Effector memory CD4-positive, alpha-beta T cell (primary cell): ENCODE results near the gene OPTC.

Experiments used
- DNase-seq, 3 donors: peaks; one replicate each; pipeline ENCODE4 v3.0.0-alpha.2; 2020
- H3K27ac ChIP-seq: 2 replicates; pipeline ENCODE4 v1.7.0; 2013; ENCODE audit warnings: mild to moderate bottlenecking, low read length, moderate library complexity; ENCODE audit not compliant: insufficient read depth, poor library complexity, severe bottlenecking
- H3K27me3 ChIP-seq: replicated peaks from 2 replicates; pipeline ENCODE4 v1.7.0; 2013; ENCODE audit warnings: mild to moderate bottlenecking, low read length; ENCODE audit not compliant: insufficient read depth, control insufficient read depth, poor library complexity, severe bottlenecking
- H3K36me3 ChIP-seq: 2 replicates; pipeline ENCODE4 v1.7.0; 2013; ENCODE audit warnings: mild to moderate bottlenecking, low read length, moderate library complexity; ENCODE audit not compliant: control insufficient read depth, insufficient read depth
- H3K4me1 ChIP-seq: 2 replicates; pipeline ENCODE4 v1.7.0; 2013; ENCODE audit warnings: low read length, mild to moderate bottlenecking; ENCODE audit not compliant: control insufficient read depth, insufficient read depth, poor library complexity, severe bottlenecking
- H3K4me3 ChIP-seq: 2 replicates; pipeline ENCODE4 v1.7.0; 2013; ENCODE audit warnings: low read length, low read depth, mild to moderate bottlenecking; ENCODE audit not compliant: insufficient read depth, poor library complexity, severe bottlenecking
- H3K9me3 ChIP-seq: 2 replicates; pipeline ENCODE4 v1.7.0; 2013; ENCODE audit warnings: mild to moderate bottlenecking, low read length, moderate library complexity; ENCODE audit not compliant: control insufficient read depth

The OPTC gene

GRCh38 chr1:203503836-203504235 is 9.9 kb downstream of the OPTC start:
- Histone ChIP-seq H3K4me1 (no peaks in the 10 kb centered on the region), H3K36me3 (no peaks in the 10 kb centered on the region), H3K9me3 (no peaks in the 10 kb centered on the region), H3K27ac (no peak overlapping the region), H3K4me3 (no peak overlapping the region), H3K27me3 (no peaks in the 10 kb centered on the region)
- no peak for DNase-seq

- H3K27ac ChIP-seq, result no peak overlapping the region
- peak; percentile 33 to 60 (median 40) for DNase-seq
- H3K9me3 ChIP-seq, result no peaks in the 10 kb centered on the region
- H3K36me3 ChIP-seq, result no peaks in the 10 kb centered on the region
- H3K4me1 ChIP-seq, result no peaks in the 10 kb centered on the region
- no peaks in the 10 kb centered on the region for H3K27me3 ChIP-seq
- H3K4me3 ChIP-seq, result no peak overlapping the region
Measured at GRCh38 chr1:203504400-203505250, 10.7 kb downstream of the OPTC start.

- Histone ChIP-seq H3K4me3 (no peak overlapping the region), H3K9me3 (no peaks in the 10 kb centered on the region), H3K27me3 (no peaks in the 10 kb centered on the region), H3K27ac (no peak overlapping the region), H3K4me1 (no peaks in the 10 kb centered on the region), H3K36me3 (no peaks in the 10 kb centered on the region)
- no peak for DNase-seq
Measured at GRCh38 chr1:203505526-203506204, 11.7 kb downstream of the OPTC start.

- no peak overlapping the region for H3K27ac ChIP-seq
- no peak overlapping the region for H3K4me3 ChIP-seq
- DNase-seq, result no peak
- no peaks in the 10 kb centered on the region for H3K9me3 ChIP-seq
- H3K4me1 ChIP-seq, result no peaks in the 10 kb centered on the region
- H3K36me3 ChIP-seq, result no peaks in the 10 kb centered on the region
- no peaks in the 10 kb centered on the region for H3K27me3 ChIP-seq
Measured at GRCh38 chr1:203506858-203507626, 13.1 kb downstream of the OPTC start.

GRCh38 chr1:203507759-203508158 is 13.8 kb downstream of the OPTC start:
- no peaks in the 10 kb centered on the region for H3K27me3 ChIP-seq
- no peak overlapping the region for H3K4me3 ChIP-seq
- no peaks in the 10 kb centered on the region for H3K36me3 ChIP-seq
- H3K9me3 ChIP-seq, result no peaks in the 10 kb centered on the region
- H3K27ac ChIP-seq, result no peak overlapping the region
- peaks cover 1% of the 10 kb centered on the region for H3K4me1 ChIP-seq
- DNase-seq, result no peak

GRCh38 chr1:203508463-203509073 is 14.6 kb downstream of the OPTC start:
- no peaks in the 10 kb centered on the region for H3K36me3 ChIP-seq
- no peak overlapping the region for H3K4me3 ChIP-seq
- no peak for DNase-seq
- no peak overlapping the region for H3K27ac ChIP-seq
- H3K4me1 ChIP-seq, result peaks cover 5% of the 10 kb centered on the region
- H3K9me3 ChIP-seq, result no peaks in the 10 kb centered on the region
- H3K27me3 ChIP-seq, result no peaks in the 10 kb centered on the region

GRCh38 chr1:203509135-203509534 is 15.2 kb downstream of the OPTC start:
- Histone ChIP-seq H3K4me1 (peaks cover 9% of the 10 kb centered on the region), H3K27me3 (no peaks in the 10 kb centered on the region), H3K9me3 (no peaks in the 10 kb centered on the region), H3K27ac (no peak overlapping the region), H3K36me3 (no peaks in the 10 kb centered on the region), H3K4me3 (no peak overlapping the region)
- no peak for DNase-seq

- H3K9me3 ChIP-seq, result no peaks in the 10 kb centered on the region
- H3K4me3 ChIP-seq, result no peak overlapping the region
- no peaks in the 10 kb centered on the region for H3K27me3 ChIP-seq
- no peak overlapping the region for H3K27ac ChIP-seq
- H3K4me1 ChIP-seq, result peaks cover 9% of the 10 kb centered on the region
- H3K36me3 ChIP-seq, result no peaks in the 10 kb centered on the region
- DNase-seq, result no peak
Measured at GRCh38 chr1:203511513-203511912, 17.6 kb downstream of the OPTC start.

- DNase-seq, result no peak
- Histone ChIP-seq H3K4me1 (peaks cover 9% of the 10 kb centered on the region), H3K4me3 (no peak overlapping the region), H3K27ac (no peak overlapping the region), H3K27me3 (no peaks in the 10 kb centered on the region), H3K9me3 (no peaks in the 10 kb centered on the region), H3K36me3 (no peaks in the 10 kb centered on the region)
Measured at GRCh38 chr1:203511930-203512329, 18.0 kb downstream of the OPTC start.
